GM06990 (cell line): ENCODE measurements around the gene GTPBP4.
"Not testable (repeated sequence)": the region's sequence is repeated elsewhere in the genome, so short reads cannot be mapped to it uniquely, and the experiment has no call there.

Experiments used
- DNase-seq: peaks from one replicate; pipeline ENCODE4 v3.0.0-alpha.2; 2011; ENCODE audit not compliant: insufficient read length; ENCODE audit errors: extremely low read depth
- H3K27me3 ChIP-seq: replicated peaks from 2 replicates; pipeline ENCODE4 v1.6.0; 2011; ENCODE audit warnings: low read length; ENCODE audit not compliant: control insufficient read depth, insufficient read depth
- H3K36me3 ChIP-seq: 2 replicates; pipeline ENCODE4 v1.5.1; 2011; ENCODE audit warnings: low read length; ENCODE audit not compliant: control insufficient read depth, insufficient read depth
- H3K4me3 ChIP-seq: replicated peaks from 2 replicates; pipeline ENCODE4 v1.5.1; 2011; ENCODE audit warnings: low read depth, mild to moderate bottlenecking, control low read depth, low read length
- CTCF ChIP-seq: IDR thresholded peaks from 2 replicates; pipeline ENCODE4 v1.5.1; 2011; ENCODE audit warnings: low read length, control low read depth, mild to moderate bottlenecking, inconsistent platforms; ENCODE audit not compliant: insufficient read depth, poor library complexity, severe bottlenecking

The GTPBP4 gene

GRCh38 chr10:1003884-1004670, 15.8 kb downstream of the GTPBP4 start:
- Histone ChIP-seq H3K4me3 (no peak overlapping the region), H3K27me3 (no peaks in the 10 kb centered on the region), H3K36me3 (peaks cover 49% of the 10 kb centered on the region)
- DNase-seq = no peak
- no peak for TF ChIP-seq CTCF

GRCh38 chr10:1006573-1006972, 18.3 kb downstream of the GTPBP4 start:
- no peak for DNase-seq
- no peak for TF ChIP-seq CTCF
- H3K36me3 ChIP-seq = peaks cover 52% of the 10 kb centered on the region
- no peaks in the 10 kb centered on the region for H3K27me3 ChIP-seq
- H3K4me3 ChIP-seq = no peak overlapping the region

- TF ChIP-seq CTCF = no peak
- Histone ChIP-seq H3K27me3 (no peaks in the 10 kb centered on the region), H3K4me3 (no peak overlapping the region), H3K36me3 (peaks cover 57% of the 10 kb centered on the region)
- no peak for DNase-seq
Observed at GRCh38 chr10:1007583-1007982, 19.3 kb downstream of the GTPBP4 start.

- TF ChIP-seq CTCF = no peak
- Histone ChIP-seq H3K36me3 (peaks cover 54% of the 10 kb centered on the region), H3K4me3 (no peak overlapping the region), H3K27me3 (no peaks in the 10 kb centered on the region)
- no peak for DNase-seq
Observed at GRCh38 chr10:1009071-1009494, 20.8 kb downstream of the GTPBP4 start.

GRCh38 chr10:1009947-1010346, 21.7 kb downstream of the GTPBP4 start:
- H3K4me3 ChIP-seq = not testable (repeated sequence)
- peaks cover 48% of the 10 kb centered on the region for H3K36me3 ChIP-seq

GRCh38 chr10:1010703-1011102, 22.5 kb downstream of the GTPBP4 start:
- H3K4me3 ChIP-seq = no peak overlapping the region
- no peak for DNase-seq
- H3K36me3 ChIP-seq = peaks cover 49% of the 10 kb centered on the region
- no peak for TF ChIP-seq CTCF
- H3K27me3 ChIP-seq = no peaks in the 10 kb centered on the region

More at GRCh38 chr10:1009947-1010346, 21.7 kb downstream of the GTPBP4 start:
- not testable (repeated sequence) for DNase-seq, H3K27me3 ChIP-seq
